Activated naive CD8-positive, alpha-beta T cell (primary cell): Measurements from ENCODE around the gene EPHA2.

ENCODE experiments used
- H3K27ac Mint-ChIP-seq: one replicate; pipeline ENCODE4 v1.8.0; 2021; ENCODE audit warnings: mixed read lengths
- H3K27me3 Mint-ChIP-seq: one replicate; pipeline ENCODE4 v1.8.0; 2021; ENCODE audit warnings: mixed read lengths
- H3K36me3 Mint-ChIP-seq: one replicate; pipeline ENCODE4 v1.8.0; 2021; ENCODE audit warnings: mixed read lengths
- H3K4me1 Mint-ChIP-seq: one replicate; pipeline ENCODE4 v1.8.0; 2021; ENCODE audit warnings: low read depth, mixed read lengths
- H3K4me3 Mint-ChIP-seq: one replicate; pipeline ENCODE4 v1.8.0; 2021; ENCODE audit warnings: mild to moderate bottlenecking, mixed read lengths
- H3K9me3 Mint-ChIP-seq: one replicate; pipeline ENCODE4 v1.8.0; 2021; ENCODE audit warnings: low read depth, mixed read lengths

EPHA2 gene

GRCh38 chr1:16151196-16151994 is 4.5 kb downstream of the EPHA2 start:
- peaks cover 5% of the 10 kb centered on the region for H3K4me1 Mint-ChIP-seq
- H3K4me3 Mint-ChIP-seq: no peak overlapping the region
- peaks cover 5% of the 10 kb centered on the region for H3K27me3 Mint-ChIP-seq
- no peak overlapping the region for H3K27ac Mint-ChIP-seq
- no peaks in the 10 kb centered on the region for H3K36me3 Mint-ChIP-seq
- H3K9me3 Mint-ChIP-seq: no peaks in the 10 kb centered on the region

DNA sequence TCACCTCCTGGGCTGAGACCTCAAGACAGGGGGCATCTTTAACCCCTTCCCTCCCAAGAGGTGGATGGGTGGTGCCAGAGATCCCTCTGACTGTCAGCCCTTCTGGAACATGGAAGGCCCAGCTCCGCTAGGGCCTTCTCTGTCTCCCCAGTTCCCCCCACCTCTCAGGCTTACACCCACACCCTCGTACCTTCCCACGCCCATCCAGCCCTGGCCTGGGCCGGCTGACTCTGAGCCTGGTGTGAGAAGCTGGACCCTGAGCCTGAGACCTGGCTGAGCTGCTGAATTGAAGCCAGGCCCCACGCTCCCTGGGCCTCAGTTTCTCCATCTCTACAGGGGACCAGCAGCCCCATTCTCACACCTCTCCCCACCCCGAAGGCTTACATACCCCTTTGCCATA is 5.4 kb downstream of the EPHA2 start:
- H3K27me3 Mint-ChIP-seq: peaks cover 5% of the 10 kb centered on the region
- H3K36me3 Mint-ChIP-seq: no peaks in the 10 kb centered on the region
- H3K9me3 Mint-ChIP-seq: no peaks in the 10 kb centered on the region
- H3K27ac Mint-ChIP-seq: no peak overlapping the region
- H3K4me1 Mint-ChIP-seq: peaks cover 2% of the 10 kb centered on the region
- no peak overlapping the region for H3K4me3 Mint-ChIP-seq

- H3K4me1 Mint-ChIP-seq: peaks cover 2% of the 10 kb centered on the region
- no peaks in the 10 kb centered on the region for H3K36me3 Mint-ChIP-seq
- peaks cover 5% of the 10 kb centered on the region for H3K27me3 Mint-ChIP-seq
- no peak overlapping the region for H3K27ac Mint-ChIP-seq
- H3K9me3 Mint-ChIP-seq: no peaks in the 10 kb centered on the region
- H3K4me3 Mint-ChIP-seq: no peak overlapping the region
Measured at GRCh38 chr1:16149702-16150488, 6.0 kb downstream of the EPHA2 start.

- H3K4me3 Mint-ChIP-seq: no peak overlapping the region
Measured at GRCh38 chr1:16149146-16149545, 6.7 kb downstream of the EPHA2 start.

GRCh38 chr1:16148329-16149092 is 7.4 kb downstream of the EPHA2 start:
- H3K4me1 Mint-ChIP-seq: peaks cover 2% of the 10 kb centered on the region
- peaks cover 5% of the 10 kb centered on the region for H3K27me3 Mint-ChIP-seq
- no peak overlapping the region for H3K4me3 Mint-ChIP-seq
- H3K27ac Mint-ChIP-seq: no peak overlapping the region
- no peaks in the 10 kb centered on the region for H3K9me3 Mint-ChIP-seq
- H3K36me3 Mint-ChIP-seq: no peaks in the 10 kb centered on the region

More at GRCh38 chr1:16149146-16149545, 6.7 kb downstream of the EPHA2 start:
- no peak overlapping the region for H3K27ac Mint-ChIP-seq
- no peaks in the 10 kb centered on the region for H3K36me3 Mint-ChIP-seq
- H3K4me1 Mint-ChIP-seq: peaks cover 2% of the 10 kb centered on the region
- H3K9me3 Mint-ChIP-seq: no peaks in the 10 kb centered on the region
- peaks cover 5% of the 10 kb centered on the region for H3K27me3 Mint-ChIP-seq

GRCh38 chr1:16147156-16147926 is 8.5 kb downstream of the EPHA2 start:
- H3K4me3 Mint-ChIP-seq: no peak overlapping the region

DNA sequence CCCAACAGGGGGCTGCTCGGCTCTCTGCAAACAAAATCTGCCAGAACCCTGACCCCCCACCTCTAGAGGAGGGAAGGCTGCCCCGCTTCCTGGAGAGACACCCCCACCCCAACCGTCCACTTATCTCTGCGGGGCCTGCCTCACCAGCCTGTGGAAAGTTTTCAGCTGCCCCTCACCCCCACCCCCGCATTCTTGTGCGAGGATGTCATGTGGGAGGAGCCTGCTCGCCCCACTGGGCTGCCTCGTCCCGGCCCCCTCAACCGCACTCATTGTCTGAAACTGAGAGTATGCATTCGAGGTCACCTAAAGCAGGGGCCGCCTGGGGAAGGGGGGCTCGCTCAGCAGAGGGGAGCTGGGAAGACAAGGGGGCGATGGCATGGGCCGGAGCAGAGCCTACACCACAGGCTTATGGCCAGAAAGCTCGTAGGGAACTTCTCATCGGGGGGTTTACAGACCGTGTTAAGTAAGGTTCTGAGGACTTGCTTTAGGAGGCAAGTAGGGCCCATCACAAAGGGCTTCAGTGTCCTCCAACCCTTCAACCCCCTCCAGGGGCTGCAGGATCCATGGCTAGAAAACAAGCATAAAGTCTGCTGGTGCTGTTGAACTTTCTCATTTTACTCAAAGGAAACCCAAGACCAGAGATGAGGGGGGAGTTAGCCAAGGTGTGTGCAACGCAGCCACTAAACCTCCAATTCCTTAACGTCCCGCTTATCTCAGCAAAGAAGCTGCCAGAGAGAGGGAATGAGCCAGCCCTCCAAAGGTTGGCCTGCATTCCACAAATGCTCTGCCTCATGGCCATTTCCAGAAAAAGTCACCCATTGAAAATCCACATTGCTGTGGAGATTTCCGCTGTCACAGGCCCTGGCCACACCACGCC is 9.4 kb downstream of the EPHA2 start:
- peaks cover 5% of the 10 kb centered on the region for H3K4me1 Mint-ChIP-seq
- H3K36me3 Mint-ChIP-seq: no peaks in the 10 kb centered on the region
- no peak overlapping the region for H3K27ac Mint-ChIP-seq

More at GRCh38 chr1:16147156-16147926, 8.5 kb downstream of the EPHA2 start:
- no peaks in the 10 kb centered on the region for H3K9me3 Mint-ChIP-seq
- H3K27me3 Mint-ChIP-seq: peaks cover 3% of the 10 kb centered on the region
- no peaks in the 10 kb centered on the region for H3K36me3 Mint-ChIP-seq
- H3K27ac Mint-ChIP-seq: no peak overlapping the region
- peaks cover 2% of the 10 kb centered on the region for H3K4me1 Mint-ChIP-seq

GRCh38 chr1:16145662-16146278 is 10.1 kb downstream of the EPHA2 start:
- H3K9me3 Mint-ChIP-seq: no peaks in the 10 kb centered on the region
- H3K27ac Mint-ChIP-seq: no peak overlapping the region
- H3K4me1 Mint-ChIP-seq: peaks cover 7% of the 10 kb centered on the region
- no peaks in the 10 kb centered on the region for H3K27me3 Mint-ChIP-seq
- H3K36me3 Mint-ChIP-seq: no peaks in the 10 kb centered on the region
- no peak overlapping the region for H3K4me3 Mint-ChIP-seq

More for the DNA sequence above, 9.4 kb downstream of the EPHA2 start:
- Mint-ChIP-seq H3K4me3 (no peak overlapping the region), H3K27me3 (no peaks in the 10 kb centered on the region), H3K9me3 (no peaks in the 10 kb centered on the region)

GRCh38 chr1:16145030-16145661 is 10.7 kb downstream of the EPHA2 start:
- Mint-ChIP-seq H3K4me1 (peaks cover 7% of the 10 kb centered on the region), H3K27me3 (no peaks in the 10 kb centered on the region), H3K36me3 (no peaks in the 10 kb centered on the region), H3K27ac (no peak overlapping the region), H3K4me3 (no peak overlapping the region), H3K9me3 (no peaks in the 10 kb centered on the region)

GRCh38 chr1:16144325-16145029 is 11.4 kb downstream of the EPHA2 start:
- no peaks in the 10 kb centered on the region for H3K36me3 Mint-ChIP-seq
- H3K9me3 Mint-ChIP-seq: no peaks in the 10 kb centered on the region
- H3K27me3 Mint-ChIP-seq: no peaks in the 10 kb centered on the region
- H3K27ac Mint-ChIP-seq: no peak overlapping the region
- H3K4me1 Mint-ChIP-seq: peaks cover 7% of the 10 kb centered on the region
- H3K4me3 Mint-ChIP-seq: no peak overlapping the region

DNA sequence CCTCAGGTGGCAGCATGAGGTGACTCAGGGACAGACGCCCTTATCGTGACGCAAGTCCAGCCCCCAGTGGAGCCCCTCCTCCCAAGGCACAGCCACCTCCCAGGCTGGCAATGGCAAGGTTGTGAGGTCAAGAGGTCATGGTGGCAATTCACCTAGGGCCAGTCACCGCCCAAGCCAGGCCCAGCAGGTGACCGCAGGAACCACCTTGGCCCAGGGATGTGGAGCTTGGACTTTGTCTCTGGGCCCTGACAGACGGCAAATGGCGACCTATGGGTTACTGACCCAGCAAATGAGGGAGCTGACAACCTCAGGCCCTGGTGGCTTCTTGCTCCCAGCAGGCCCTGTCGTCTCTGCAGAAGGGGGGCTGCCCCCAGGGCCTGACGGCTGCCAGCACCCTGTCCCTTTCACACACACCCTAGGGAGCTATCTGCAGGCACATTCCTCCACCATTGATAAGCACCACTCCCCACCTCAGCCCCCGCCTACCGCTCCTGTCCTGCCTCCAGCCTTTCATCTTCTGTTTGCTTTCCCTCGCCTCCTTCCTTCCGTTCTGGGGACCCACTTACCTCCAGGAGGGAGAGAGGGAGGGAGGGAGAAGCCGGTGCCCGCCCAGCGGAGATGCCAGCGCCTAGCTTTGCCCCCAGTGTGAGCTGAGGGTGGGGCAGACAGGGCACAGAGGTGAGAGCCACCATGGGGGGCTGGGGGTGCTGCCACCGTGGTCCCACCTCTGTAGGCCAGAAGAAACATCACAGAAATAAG is 12.1 kb downstream of the EPHA2 start:
- H3K36me3 Mint-ChIP-seq: no peaks in the 10 kb centered on the region
- H3K27ac Mint-ChIP-seq: no peak overlapping the region
- H3K27me3 Mint-ChIP-seq: no peaks in the 10 kb centered on the region
- no peaks in the 10 kb centered on the region for H3K9me3 Mint-ChIP-seq
- H3K4me3 Mint-ChIP-seq: no peak overlapping the region
- peaks cover 7% of the 10 kb centered on the region for H3K4me1 Mint-ChIP-seq

- no peaks in the 10 kb centered on the region for H3K36me3 Mint-ChIP-seq
- H3K27me3 Mint-ChIP-seq: no peaks in the 10 kb centered on the region
- H3K9me3 Mint-ChIP-seq: no peaks in the 10 kb centered on the region
- H3K27ac Mint-ChIP-seq: no peak overlapping the region
- H3K4me1 Mint-ChIP-seq: peaks cover 7% of the 10 kb centered on the region
- no peak overlapping the region for H3K4me3 Mint-ChIP-seq
Measured at GRCh38 chr1:16143005-16143565, 12.8 kb downstream of the EPHA2 start.
